Suprapubic skin (tissue), 4 donors: ENCODE measurements around the gene AVPI1. TPM values are rescaled to one million over a fixed set of nuclear protein-coding genes. Genes with fewer than 3 reads are reported as not detected.

Experiments used
- DNase-seq, 2 donors: peaks; one replicate each; pipeline ENCODE4 v3.0.0-alpha.2; 2019; ENCODE audit warnings: low spot score in 2 of 2
- H3K27ac ChIP-seq: fragments of 200-600 bp; sonication (generic); one replicate; pipeline ENCODE4 v1.5.1; 2019
- H3K27me3 ChIP-seq: fragments of 200-600 bp; sonication (generic); one replicate; pipeline ENCODE4 v1.5.1; 2019
- H3K36me3 ChIP-seq: fragments of 200-600 bp; sonication (generic); one replicate; pipeline ENCODE4 v1.5.1; 2019
- H3K4me1 ChIP-seq: fragments of 200-600 bp; sonication (generic); one replicate; pipeline ENCODE4 v1.5.1; 2019
- H3K4me3 ChIP-seq: fragments of 200-600 bp; sonication (generic); one replicate; pipeline ENCODE4 v1.5.1; 2019; ENCODE audit warnings: mild to moderate bottlenecking
- H3K9me3 ChIP-seq: fragments of 200-600 bp; sonication (generic); one replicate; pipeline ENCODE4 v1.5.1; 2019
- CTCF ChIP-seq, 2 donors: fragments of 200-600 bp in 1 of 2; fragments of 450-650 bp in 1 of 2; sonication (generic) in 1 of 2; IDR thresholded peaks; one replicate each; pipeline ENCODE4 v1.5.1; 2016 to 2019; ENCODE audit warnings: antibody characterized with exemption in 2 of 2, mild to moderate bottlenecking in 1 of 2, moderate library complexity in 1 of 2
- EP300 ChIP-seq: sonication (generic); formaldehyde crosslinking; IDR thresholded peaks from one replicate; pipeline ENCODE4 v1.6.1; 2017; ENCODE audit warnings: antibody characterized with exemption
- POLR2A ChIP-seq, 2 donors: fragments of 450-650 bp; IDR thresholded peaks; one replicate each; pipeline ENCODE4 v1.6.1; 2017; ENCODE audit warnings: antibody characterized with exemption in 2 of 2, mild to moderate bottlenecking in 2 of 2, moderate library complexity in 2 of 2
- POLR2AphosphoS5 ChIP-seq, 3 donors: sonication (generic); formaldehyde crosslinking; IDR thresholded peaks; one replicate each; pipeline ENCODE4 v1.6.1; 2017; ENCODE audit warnings: antibody characterized with exemption in 3 of 3
- WGBS: methylation state at CpG from one replicate; pipeline ENCODE4 v1.1.5; 2018; 5-methylcytosine and 5-hydroxymethylcytosine counted together
- total RNA-seq, 4 donors: library from RNA; depleted of rRNA; stranded (reverse); fragments of >200 nt; gene quantifications; one replicate each; pipeline ENCODE4 v1.1.0, GENCODE V29; 2016

AVPI1 gene
- total RNA-seq, 4 donors from 2014 or later: 118 to 178 (median 142) TPM

- no peak overlapping the region for H3K4me3 ChIP-seq
- 61% methylated on average over 9 of the region's 9 CpGs for WGBS
- no peaks in the 10 kb centered on the region for H3K36me3 ChIP-seq
- peaks cover 6% of the 10 kb centered on the region for H3K4me1 ChIP-seq
- H3K27me3 ChIP-seq: no peaks in the 10 kb centered on the region
- peak in 1 of 2 donors; percentile 71 for DNase-seq
- no peaks in the 10 kb centered on the region for H3K9me3 ChIP-seq
- H3K27ac ChIP-seq: no peak overlapping the region
- TF ChIP-seq EP300: no peak
- peak in 1 of 3 donors; percentile 25 for TF ChIP-seq POLR2AphosphoS5 (IDR thresholded peaks at IDR 0.05)
- TF ChIP-seq POLR2A (IDR thresholded peaks at IDR 0.05): no peak
- TF ChIP-seq CTCF (IDR thresholded peaks at IDR 0.05): peak; percentile 72 to 84
Observed at GRCh38 chr10:97731346-97732051, 44.5 kb upstream of the AVPI1 start.

GRCh38 chr10:97729014-97729413, 42.0 kb upstream of the AVPI1 start:
- no peaks in the 10 kb centered on the region for H3K9me3 ChIP-seq
- no peaks in the 10 kb centered on the region for H3K36me3 ChIP-seq
- DNase-seq: no peak
- TF ChIP-seq EP300 (no peak), POLR2A (IDR thresholded peaks at IDR 0.05) (no peak), CTCF (IDR thresholded peaks at IDR 0.05) (no peak), POLR2AphosphoS5 (IDR thresholded peaks at IDR 0.05) (no peak)
- no peaks in the 10 kb centered on the region for H3K27me3 ChIP-seq
- H3K27ac ChIP-seq: no peak overlapping the region
- 94% methylated on average over 5 of the region's 5 CpGs for WGBS
- peaks cover 4% of the 10 kb centered on the region for H3K4me1 ChIP-seq
- H3K4me3 ChIP-seq: no peak overlapping the region

- no peaks in the 10 kb centered on the region for H3K9me3 ChIP-seq
- no peak overlapping the region for H3K4me3 ChIP-seq
- TF ChIP-seq EP300: no peak
- no peak for TF ChIP-seq CTCF (IDR thresholded peaks at IDR 0.05)
- TF ChIP-seq POLR2A (IDR thresholded peaks at IDR 0.05): no peak
- no peak for TF ChIP-seq POLR2AphosphoS5 (IDR thresholded peaks at IDR 0.05)
- H3K4me1 ChIP-seq: peaks cover 7% of the 10 kb centered on the region
- no peak overlapping the region for H3K27ac ChIP-seq
- WGBS: 63% methylated on average over 8 of the region's 8 CpGs
- no peaks in the 10 kb centered on the region for H3K36me3 ChIP-seq
- no peaks in the 10 kb centered on the region for H3K27me3 ChIP-seq
- no peak for DNase-seq
Observed at GRCh38 chr10:97726636-97727178, 39.7 kb upstream of the AVPI1 start.

- 54% methylated on average over 5 of the region's 5 CpGs for WGBS
- TF ChIP-seq EP300 (no peak), POLR2A (IDR thresholded peaks at IDR 0.05) (no peak), CTCF (IDR thresholded peaks at IDR 0.05) (no peak), POLR2AphosphoS5 (IDR thresholded peaks at IDR 0.05) (no peak)
- Histone ChIP-seq H3K36me3 (no peaks in the 10 kb centered on the region), H3K9me3 (no peaks in the 10 kb centered on the region), H3K4me1 (peaks cover 9% of the 10 kb centered on the region), H3K27me3 (no peaks in the 10 kb centered on the region), H3K27ac (no peak overlapping the region), H3K4me3 (no peak overlapping the region)
- DNase-seq: peak in 1 of 2 donors; percentile 19
Observed at GRCh38 chr10:97724341-97724941, 37.4 kb upstream of the AVPI1 start.

- WGBS: 88% methylated on average over 3 of the region's 3 CpGs
- no peak overlapping the region for H3K27ac ChIP-seq
- TF ChIP-seq EP300 (no peak), POLR2AphosphoS5 (IDR thresholded peaks at IDR 0.05) (no peak), POLR2A (IDR thresholded peaks at IDR 0.05) (no peak), CTCF (IDR thresholded peaks at IDR 0.05) (no peak)
Observed at GRCh38 chr10:97723001-97723400, 36.0 kb upstream of the AVPI1 start.

More at GRCh38 chr10:97723001-97723400, 36.0 kb upstream of the AVPI1 start:
- Histone ChIP-seq H3K36me3 (no peaks in the 10 kb centered on the region), H3K4me3 (no peak overlapping the region), H3K27me3 (no peaks in the 10 kb centered on the region), H3K4me1 (peaks cover 23% of the 10 kb centered on the region), H3K9me3 (no peaks in the 10 kb centered on the region)
- no peak for DNase-seq
